MM.1S (cell line): ENCODE data around the gene ARHGAP26.

ENCODE experiments used
- DNase-seq: peaks from one replicate; pipeline ENCODE4 v3.0.0-alpha.2; 2015
- H2AFZ ChIP-seq: fragments of 300-600 bp; sonication (generic); 2 replicates; pipeline ENCODE4 v1.6.0; 2016; ENCODE audit warnings: antibody characterized with exemption, low read length
- H3F3A ChIP-seq: fragments of 300-600 bp; sonication (generic); 2 replicates; pipeline ENCODE4 v1.6.1; 2016; ENCODE audit warnings: mild to moderate bottlenecking, antibody characterized with exemption, low read length, moderate library complexity, mixed read lengths; ENCODE audit not compliant: insufficient read depth
- H3K27ac ChIP-seq: fragments of 300-600 bp; sonication (generic); 2 replicates; pipeline ENCODE4 v1.5.1; 2016; ENCODE audit warnings: mild to moderate bottlenecking, low read length
- H3K27me3 ChIP-seq: fragments of 300-600 bp; sonication (generic); replicated peaks from 2 replicates; pipeline ENCODE4 v1.6.0; 2016; ENCODE audit warnings: low read length; ENCODE audit not compliant: insufficient read depth
- H3K36me3 ChIP-seq: fragments of 300-600 bp; sonication (generic); replicated peaks from 2 replicates; pipeline ENCODE4 v1.6.1; 2016; ENCODE audit warnings: mild to moderate bottlenecking, low read length, mixed read lengths; ENCODE audit not compliant: insufficient read depth
- H3K4me1 ChIP-seq: fragments of 300-600 bp; sonication (generic); 2 replicates; pipeline ENCODE4 v1.6.1; 2016; ENCODE audit warnings: low read length, mixed read lengths
- H3K4me2 ChIP-seq: fragments of 300-600 bp; sonication (generic); 2 replicates; pipeline ENCODE4 v1.6.0; 2016; ENCODE audit warnings: low read depth, low read length
- H3K4me3 ChIP-seq: fragments of 300-600 bp; sonication (generic); 2 replicates; pipeline ENCODE4 v1.5.1; 2016; ENCODE audit warnings: low read length, mixed read lengths
- H3K79me2 ChIP-seq: fragments of 300-600 bp; sonication (generic); 2 replicates; pipeline ENCODE4 v1.6.1; 2016; ENCODE audit warnings: mixed run types, low read length, mixed read lengths
- H3K9ac ChIP-seq: fragments of 300-600 bp; sonication (generic); 2 replicates; pipeline ENCODE4 v1.6.1; 2016; ENCODE audit warnings: low read length, mixed read lengths
- H3K9me2 ChIP-seq: fragments of 300-600 bp; sonication (generic); replicated peaks from 2 replicates; pipeline ENCODE4 v1.6.1; 2016; ENCODE audit warnings: mild to moderate bottlenecking, low read length, mixed read lengths; ENCODE audit not compliant: insufficient read depth
- H3K9me3 ChIP-seq: fragments of 300-600 bp; sonication (generic); replicated peaks from 2 replicates; pipeline ENCODE4 v1.6.1; 2016; ENCODE audit warnings: mild to moderate bottlenecking, low read length, mixed read lengths; ENCODE audit not compliant: insufficient read depth
- H4K20me1 ChIP-seq: fragments of 300-600 bp; sonication (generic); 2 replicates; pipeline ENCODE4 v1.6.1; 2016; ENCODE audit warnings: mild to moderate bottlenecking, low read length, moderate library complexity, mixed read lengths; ENCODE audit not compliant: insufficient read depth
- CTCF ChIP-seq: fragments of 300-600 bp; sonication (generic); IDR thresholded peaks from 2 replicates; pipeline ENCODE4 v1.5.1; 2016; ENCODE audit warnings: antibody characterized with exemption, low read length, mixed read lengths
- EZH2 ChIP-seq: fragments of 300-600 bp; sonication (generic); optimal IDR thresholded peaks from 2 replicates; pipeline ENCODE3; 2017; ENCODE audit warnings: low read depth, mild to moderate bottlenecking, antibody characterized with exemption, low read length, mixed read lengths
- EZH2phosphoT487 ChIP-seq: fragments of 300-600 bp; sonication (generic); IDR thresholded peaks from 2 replicates; pipeline ENCODE4 v1.6.1; 2018; ENCODE audit warnings: antibody characterized with exemption, low read length

Gene ARHGAP26

GRCh38 chr5:142979636-142980035, 209.5 kb downstream of the ARHGAP26 start:
- H2AFZ ChIP-seq, result no peak overlapping the region
- no peaks in the 10 kb centered on the region for H3K9me3 ChIP-seq
- no peak for TF ChIP-seq CTCF
- no peak for TF ChIP-seq EZH2
- H3K36me3 ChIP-seq, result no peaks in the 10 kb centered on the region
- no peak overlapping the region for H3K4me3 ChIP-seq
- no peaks in the 10 kb centered on the region for H4K20me1 ChIP-seq
- DNase-seq, result no peak
- no peaks in the 10 kb centered on the region for H3F3A ChIP-seq
- H3K27me3 ChIP-seq, result no peaks in the 10 kb centered on the region
- no peak overlapping the region for H3K27ac ChIP-seq
- no peaks in the 10 kb centered on the region for H3K79me2 ChIP-seq
- no peak overlapping the region for H3K9ac ChIP-seq
- 0 out of 2 replicates have a peak, but pooled peaks cover 4% of the 10 kb centered on the region for H3K4me1 ChIP-seq
- no peak overlapping the region for H3K4me2 ChIP-seq
- H3K9me2 ChIP-seq, result no peaks in the 10 kb centered on the region

- Histone ChIP-seq H3K4me3 (no peak overlapping the region), H3K9me3 (no peaks in the 10 kb centered on the region), H3K27ac (no peak overlapping the region), H2AFZ (no peak overlapping the region), H4K20me1 (no peaks in the 10 kb centered on the region), H3K4me2 (no peak overlapping the region), H3K36me3 (no peaks in the 10 kb centered on the region), H3K27me3 (no peaks in the 10 kb centered on the region), H3K4me1 (0 out of 2 replicates have a peak, but pooled peaks cover 4% of the 10 kb centered on the region), H3F3A (no peaks in the 10 kb centered on the region), H3K9me2 (no peaks in the 10 kb centered on the region), H3K9ac (no peak overlapping the region), H3K79me2 (no peaks in the 10 kb centered on the region)
- no peak for TF ChIP-seq CTCF
- no peak for TF ChIP-seq EZH2
- TF ChIP-seq EZH2phosphoT487, result no peak
- no peak for DNase-seq
Measured at GRCh38 chr5:142981475-142981874, 211.3 kb downstream of the ARHGAP26 start.

- TF ChIP-seq EZH2phosphoT487, result no peak
- no peak for TF ChIP-seq CTCF
- no peak for TF ChIP-seq EZH2
- Histone ChIP-seq H3K36me3 (no peaks in the 10 kb centered on the region), H3K4me1 (0 out of 2 replicates have a peak, but pooled peaks cover 4% of the 10 kb centered on the region), H3F3A (no peaks in the 10 kb centered on the region), H3K79me2 (no peaks in the 10 kb centered on the region), H3K9me2 (no peaks in the 10 kb centered on the region), H3K27ac (no peak overlapping the region), H3K9ac (no peak overlapping the region), H3K27me3 (no peaks in the 10 kb centered on the region), H4K20me1 (no peaks in the 10 kb centered on the region), H3K4me3 (no peak overlapping the region), H3K9me3 (no peaks in the 10 kb centered on the region), H3K4me2 (no peak overlapping the region), H2AFZ (no peak overlapping the region)
- no peak for DNase-seq
Measured at GRCh38 chr5:142981886-142982820, 212.0 kb downstream of the ARHGAP26 start.
